T-helper 2 cell (primary cell): ENCODE data around the gene TBC1D10B.

Source experiments
- DNase-seq, 5 experiments: peaks; one replicate each; pipeline versions ENCODE4 v3.0.0 to v3.0.0-alpha.2; 2012 to 2022
- total RNA-seq, 2 donors: gene quantifications; one replicate each; lab custom pipeline; 2026; lab: John Stamatoyannopoulos, UW

TBC1D10B gene
- total RNA-seq: 32.1 to 36.1 reads per million in 2 donors

- peak; percentile 90 to 100 (median 98) for DNase-seq
These were observed at the start of gene TBC1D10B for GRCh38 chr16:30370456-30371247. TSS of gene TBC1D10B (minus strand) at chr16:30370494. CDS start at chr16:30370183, 311 bp downstream.

GRCh38 chr16:30418350-30419181 is 48.3 kb upstream of the TBC1D10B start:
- no peak for DNase-seq

- DNase-seq: peak; percentile 68 to 98 (median 83)
These were observed 47.4 kb upstream of the TBC1D10B start for GRCh38 chr16:30417529-30418349.

- DNase-seq: no peak
These were observed 46.6 kb upstream of the TBC1D10B start for GRCh38 chr16:30416624-30417528.

GRCh38 chr16:30416047-30416603 is 45.8 kb upstream of the TBC1D10B start:
- DNase-seq: no peak

GRCh38 chr16:30414159-30414558 is 43.9 kb upstream of the TBC1D10B start:
- DNase-seq: no peak

GRCh38 chr16:30413112-30413806 is 43.0 kb upstream of the TBC1D10B start:
- no peak for DNase-seq

- peak; percentile 80 to 93 (median 87) for DNase-seq
These were observed 39.1 kb upstream of the TBC1D10B start for GRCh38 chr16:30409125-30410060.

GRCh38 chr16:30407804-30408534 is 37.7 kb upstream of the TBC1D10B start:
- DNase-seq: no peak

GRCh38 chr16:30407102-30407803 is 37.0 kb upstream of the TBC1D10B start, which contains the start of gene ZNF771:
TSS of gene ZNF771 (plus strand) at chr16:30407606. CDS start at chr16:30408054, 448 bp downstream.
- peak; percentile 75 to 86 (median 84) for DNase-seq

GRCh38 chr16:30406795-30407101 is 36.5 kb upstream of the TBC1D10B start:
- DNase-seq: no peak

- DNase-seq: no peak
These were observed 31.6 kb upstream of the TBC1D10B start for GRCh38 chr16:30401768-30402425.

- DNase-seq: no peak
These were observed 29.3 kb upstream of the TBC1D10B start for GRCh38 chr16:30399435-30400186.

- no peak for DNase-seq
These were observed 28.6 kb upstream of the TBC1D10B start for GRCh38 chr16:30398661-30399434.

GRCh38 chr16:30397776-30398660 is 27.7 kb upstream of the TBC1D10B start:
- DNase-seq: no peak
